ENCODE data around the gene VAV2.

The VAV2 gene

DNA sequence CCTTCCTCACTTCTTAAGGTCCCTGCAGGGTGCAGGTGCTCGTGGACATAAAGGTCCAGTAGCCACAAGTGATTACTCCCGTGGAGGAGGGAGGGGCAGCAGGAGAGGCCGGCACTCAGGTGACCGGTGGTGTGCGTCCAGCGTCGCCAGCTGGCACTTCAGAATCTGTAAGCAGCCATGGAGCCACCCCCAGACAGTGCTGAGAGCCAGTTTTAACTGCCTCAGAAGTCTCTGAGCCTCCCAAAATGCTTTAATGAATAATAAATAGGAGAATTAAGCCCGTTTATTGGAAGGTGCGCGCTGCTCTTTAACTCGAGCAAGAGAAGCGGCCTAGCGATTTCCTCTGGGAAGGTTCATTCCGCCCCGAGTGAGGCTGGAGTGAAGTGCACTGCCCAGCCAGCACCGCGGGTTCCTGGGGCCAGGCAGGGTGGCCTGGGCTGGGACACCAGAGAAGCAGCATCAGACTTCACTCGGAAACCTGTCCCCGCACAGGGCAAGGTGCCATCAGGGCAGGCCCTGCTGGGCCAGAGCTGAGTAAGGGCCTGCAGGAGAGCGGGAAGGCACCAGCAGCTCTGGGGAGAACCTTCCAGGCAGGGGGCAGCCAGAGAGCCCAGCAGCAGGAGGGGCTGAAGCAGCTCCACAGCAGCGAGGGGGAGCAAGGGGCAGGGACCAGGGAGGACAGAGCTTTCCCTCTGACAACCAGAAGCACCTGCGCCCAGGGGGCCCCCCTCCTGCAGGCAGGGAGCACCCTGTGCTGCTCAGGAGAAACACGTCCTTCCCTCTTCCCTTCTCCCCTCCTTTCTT, 61.2 kb downstream of the VAV2 start:
- no peak for DNase-seq (ENCODE audit: low spot score)
- TF ChIP-seq, protein P1, sequence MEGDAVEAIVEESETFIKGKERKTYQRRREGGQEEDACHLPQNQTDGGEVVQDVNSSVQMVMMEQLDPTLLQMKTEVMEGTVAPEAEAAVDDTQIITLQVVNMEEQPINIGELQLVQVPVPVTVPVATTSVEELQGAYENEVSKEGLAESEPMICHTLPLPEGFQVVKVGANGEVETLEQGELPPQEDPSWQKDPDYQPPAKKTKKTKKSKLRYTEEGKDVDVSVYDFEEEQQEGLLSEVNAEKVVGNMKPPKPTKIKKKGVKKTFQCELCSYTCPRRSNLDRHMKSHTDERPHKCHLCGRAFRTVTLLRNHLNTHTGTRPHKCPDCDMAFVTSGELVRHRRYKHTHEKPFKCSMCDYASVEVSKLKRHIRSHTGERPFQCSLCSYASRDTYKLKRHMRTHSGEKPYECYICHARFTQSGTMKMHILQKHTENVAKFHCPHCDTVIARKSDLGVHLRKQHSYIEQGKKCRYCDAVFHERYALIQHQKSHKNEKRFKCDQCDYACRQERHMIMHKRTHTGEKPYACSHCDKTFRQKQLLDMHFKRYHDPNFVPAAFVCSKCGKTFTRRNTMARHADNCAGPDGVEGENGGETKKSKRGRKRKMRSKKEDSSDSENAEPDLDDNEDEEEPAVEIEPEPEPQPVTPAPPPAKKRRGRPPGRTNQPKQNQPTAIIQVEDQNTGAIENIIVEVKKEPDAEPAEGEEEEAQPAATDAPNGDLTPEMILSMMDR (IDR thresholded peaks at IDR 0.05; ENCODE audit: extremely low read depth, insufficient read depth, missing control alignments) = no peak
- in situ Hi-C loops (cut with MboI; ENCODE audit: low pct_unique_long_range_greater_than_20kb, low sequenced_read_pairs, unreplicated experiment) = no loop called here

DNA sequence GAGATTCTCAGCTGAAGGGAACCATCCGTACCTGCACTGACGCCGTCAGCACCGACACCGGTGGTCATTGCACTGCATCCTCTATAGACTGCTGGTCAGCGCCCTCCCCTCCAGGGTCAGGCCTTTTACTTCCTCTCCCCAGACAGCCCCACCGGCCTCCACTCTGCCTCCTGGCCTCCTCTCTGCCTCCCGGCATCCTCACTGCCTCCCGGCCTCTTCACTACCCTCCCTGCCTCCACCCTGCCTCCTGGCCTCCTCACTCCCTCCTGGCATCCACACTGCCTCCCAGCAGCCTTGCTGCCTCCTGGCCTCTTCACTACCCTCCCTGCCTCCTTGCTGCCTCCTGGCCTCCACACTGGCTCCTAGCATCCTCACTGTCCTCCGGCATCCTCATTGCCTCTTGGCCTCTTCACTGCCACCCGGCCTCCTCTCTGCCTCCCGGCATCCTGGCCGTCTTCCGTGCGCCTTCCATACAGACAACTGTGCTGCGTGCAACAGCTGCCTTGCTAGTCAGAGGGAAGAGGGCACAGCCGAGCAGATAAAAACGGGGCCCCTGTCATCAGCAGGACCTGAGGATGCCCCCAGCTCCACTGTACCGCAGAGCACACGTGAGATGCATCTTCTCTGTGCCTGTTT, 62.0 kb downstream of the VAV2 start:
- in situ Hi-C loops (cut with MboI; ENCODE audit: low pct_unique_long_range_greater_than_20kb, low sequenced_read_pairs, unreplicated experiment) = no loop called here

DNA sequence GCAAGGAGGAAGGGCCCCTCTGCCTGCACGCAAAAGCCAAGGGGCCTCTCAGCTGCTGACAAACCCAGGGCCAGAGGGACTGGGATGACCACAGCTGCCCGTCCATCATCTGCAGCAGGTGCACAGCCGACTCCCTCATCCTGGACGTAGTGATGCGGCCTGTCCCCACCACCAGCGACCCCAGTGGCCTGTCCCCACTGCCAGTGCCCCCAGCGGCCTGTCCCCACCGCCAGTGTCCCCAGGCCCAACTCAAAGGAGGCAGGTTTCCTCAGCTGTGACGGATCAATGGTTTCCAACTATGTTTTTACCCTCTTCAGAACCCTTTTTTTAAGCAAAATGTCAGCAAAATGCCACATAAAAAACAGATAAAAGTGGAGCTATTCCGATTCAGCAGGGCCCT, 62.5 kb downstream of the VAV2 start:
- DNase-seq (ENCODE audit: low spot score) = no peak
- TF ChIP-seq, protein P1 (IDR thresholded peaks at IDR 0.05; ENCODE audit: extremely low read depth, insufficient read depth, missing control alignments) = no peak
- in situ Hi-C loops (cut with MboI; ENCODE audit: low pct_unique_long_range_greater_than_20kb, low sequenced_read_pairs, unreplicated experiment) = no loop called here

More for the DNA sequence above, 62.0 kb downstream of the VAV2 start:
- TF ChIP-seq, protein P1 (IDR thresholded peaks at IDR 0.05; ENCODE audit: extremely low read depth, insufficient read depth, missing control alignments) = no peak
- no peak for DNase-seq (ENCODE audit: low spot score)

DNA sequence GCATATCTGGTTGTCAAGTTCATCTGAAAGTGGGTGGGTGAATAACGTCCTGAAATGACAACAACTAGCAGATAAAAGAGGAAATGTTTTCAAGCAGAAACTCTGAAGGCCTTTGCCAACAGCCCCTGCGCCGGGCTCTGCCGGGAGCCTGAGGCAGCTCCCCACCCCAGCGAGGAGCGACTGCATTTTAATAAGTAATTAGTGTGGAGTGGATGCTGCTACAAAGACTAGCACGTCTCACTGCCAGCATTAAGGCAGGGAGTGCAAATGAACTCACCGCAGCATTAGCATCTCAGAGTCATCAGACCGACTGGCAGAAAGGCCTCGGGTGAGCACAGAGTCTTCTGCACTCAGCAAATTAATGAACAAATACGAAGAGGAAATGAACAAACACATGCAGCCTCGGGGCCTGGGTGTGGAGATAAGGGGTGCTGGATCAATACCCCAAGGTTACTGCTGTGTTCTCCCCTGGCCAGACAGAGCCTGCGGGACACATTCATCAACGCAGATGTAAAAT, 63.8 kb downstream of the VAV2 start:
- in situ Hi-C loops (cut with MboI; ENCODE audit: low pct_unique_long_range_greater_than_20kb, low sequenced_read_pairs, unreplicated experiment) = no loop called here
- no peak for DNase-seq (ENCODE audit: low spot score)
- TF ChIP-seq, protein P1 (IDR thresholded peaks at IDR 0.05; ENCODE audit: extremely low read depth, insufficient read depth, missing control alignments) = no peak

- in situ Hi-C loops (cut with MboI; ENCODE audit: low pct_unique_long_range_greater_than_20kb, low sequenced_read_pairs, unreplicated experiment) = no loop called here
- TF ChIP-seq, protein P1 (IDR thresholded peaks at IDR 0.05; ENCODE audit: extremely low read depth, insufficient read depth, missing control alignments) = no peak
- DNase-seq (ENCODE audit: low spot score) = peak; percentile 77
Observed at GRCh38 chr9:133927041-133927440, 65.1 kb downstream of the VAV2 start.

DNA sequence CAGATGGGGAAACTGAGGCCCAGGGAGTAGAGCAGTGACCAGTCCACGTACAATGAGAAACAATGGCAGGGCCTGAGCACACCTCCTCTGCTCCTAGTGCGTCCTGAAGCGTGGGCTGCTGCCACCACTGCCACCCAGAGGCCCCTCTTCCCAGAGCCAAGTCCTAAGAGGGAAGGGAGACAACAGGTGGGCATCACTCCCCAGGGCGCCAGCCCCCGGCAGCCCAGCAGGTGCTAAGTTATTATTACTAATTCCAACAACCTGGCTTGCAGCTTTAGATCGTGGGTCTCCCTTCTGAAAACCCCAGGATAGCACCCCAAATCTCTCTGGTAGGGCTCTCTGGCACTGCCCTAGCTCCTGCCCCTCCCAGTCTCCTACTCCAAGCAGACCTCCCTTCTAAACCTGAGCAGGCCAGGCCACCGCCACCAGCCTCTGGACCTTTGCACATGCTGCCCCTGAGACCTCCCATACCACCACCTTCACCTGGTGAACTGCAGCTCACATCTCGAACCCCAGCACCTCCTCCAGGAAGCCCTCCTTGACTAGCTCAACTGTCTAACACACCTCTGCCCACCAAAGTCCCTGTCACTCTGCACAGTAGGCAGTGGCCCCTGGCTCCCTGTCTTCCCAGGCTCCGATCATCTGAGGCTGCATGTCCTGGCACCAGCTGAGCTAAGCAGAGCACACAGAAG, 65.8 kb downstream of the VAV2 start:
- no peak for DNase-seq (ENCODE audit: low spot score)
- TF ChIP-seq, protein P1 (IDR thresholded peaks at IDR 0.05; ENCODE audit: extremely low read depth, insufficient read depth, missing control alignments) = no peak
- in situ Hi-C loops (cut with MboI; ENCODE audit: low pct_unique_long_range_greater_than_20kb, low sequenced_read_pairs, unreplicated experiment) = no loop called here

Data from GM13977 (cell line).